ENCODE data around the gene RNASE12.

DNA sequence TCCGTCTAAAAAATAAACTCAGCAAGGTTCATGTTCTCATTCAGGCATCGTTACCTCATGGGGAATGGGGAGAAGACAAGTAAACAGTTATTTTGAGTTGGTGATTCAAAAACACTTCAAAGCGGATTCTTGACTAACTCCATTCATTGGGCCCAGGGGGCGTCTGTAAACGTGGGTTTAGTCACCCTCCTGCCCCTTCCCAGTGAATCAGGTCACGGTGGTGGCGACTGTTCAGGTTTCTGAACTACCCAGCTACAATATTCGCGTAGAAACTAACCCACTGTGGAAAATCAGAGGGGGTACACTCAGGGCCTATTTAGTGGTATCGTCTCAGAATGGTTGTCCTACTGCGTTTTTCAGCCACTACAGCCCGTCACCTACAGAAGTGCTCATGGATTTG is 35.1 kb upstream of the RNASE12 start:
- no peak for TF ChIP-seq FOXP2 (optimal IDR thresholded peaks at IDR 0.05; ENCODE audit: borderline replicate concordance, extremely low read depth, extremely low read length, insufficient read depth)
- no peak for TF ChIP-seq SIN3A (IDR thresholded peaks at IDR 0.05; ENCODE audit: borderline replicate concordance, insufficient read depth, low read length)
- TF ChIP-seq POLR2AphosphoS5 (IDR thresholded peaks at IDR 0.05; ENCODE audit: low read depth, low read length), result no peak
- no peak for TF ChIP-seq TAF1 (IDR thresholded peaks at IDR 0.05; ENCODE audit: borderline replicate concordance, insufficient read depth, low read length)
- TF ChIP-seq, protein P1, sequence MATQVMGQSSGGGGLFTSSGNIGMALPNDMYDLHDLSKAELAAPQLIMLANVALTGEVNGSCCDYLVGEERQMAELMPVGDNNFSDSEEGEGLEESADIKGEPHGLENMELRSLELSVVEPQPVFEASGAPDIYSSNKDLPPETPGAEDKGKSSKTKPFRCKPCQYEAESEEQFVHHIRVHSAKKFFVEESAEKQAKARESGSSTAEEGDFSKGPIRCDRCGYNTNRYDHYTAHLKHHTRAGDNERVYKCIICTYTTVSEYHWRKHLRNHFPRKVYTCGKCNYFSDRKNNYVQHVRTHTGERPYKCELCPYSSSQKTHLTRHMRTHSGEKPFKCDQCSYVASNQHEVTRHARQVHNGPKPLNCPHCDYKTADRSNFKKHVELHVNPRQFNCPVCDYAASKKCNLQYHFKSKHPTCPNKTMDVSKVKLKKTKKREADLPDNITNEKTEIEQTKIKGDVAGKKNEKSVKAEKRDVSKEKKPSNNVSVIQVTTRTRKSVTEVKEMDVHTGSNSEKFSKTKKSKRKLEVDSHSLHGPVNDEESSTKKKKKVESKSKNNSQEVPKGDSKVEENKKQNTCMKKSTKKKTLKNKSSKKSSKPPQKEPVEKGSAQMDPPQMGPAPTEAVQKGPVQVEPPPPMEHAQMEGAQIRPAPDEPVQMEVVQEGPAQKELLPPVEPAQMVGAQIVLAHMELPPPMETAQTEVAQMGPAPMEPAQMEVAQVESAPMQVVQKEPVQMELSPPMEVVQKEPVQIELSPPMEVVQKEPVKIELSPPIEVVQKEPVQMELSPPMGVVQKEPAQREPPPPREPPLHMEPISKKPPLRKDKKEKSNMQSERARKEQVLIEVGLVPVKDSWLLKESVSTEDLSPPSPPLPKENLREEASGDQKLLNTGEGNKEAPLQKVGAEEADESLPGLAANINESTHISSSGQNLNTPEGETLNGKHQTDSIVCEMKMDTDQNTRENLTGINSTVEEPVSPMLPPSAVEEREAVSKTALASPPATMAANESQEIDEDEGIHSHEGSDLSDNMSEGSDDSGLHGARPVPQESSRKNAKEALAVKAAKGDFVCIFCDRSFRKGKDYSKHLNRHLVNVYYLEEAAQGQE (IDR thresholded peaks at IDR 0.05; ENCODE audit: insufficient read depth in 1 of 2, low read depth in 2 of 2, low read length in 2 of 2), result no peak

All from PFSK-1 (cell line).